Activated naive CD8-positive, alpha-beta T cell treated with anti-CD3 and anti-CD28 coated beads for 36 hours (primary cell): ENCODE results near the gene RASGRF2. TPM values are rescaled to one million over a fixed set of nuclear protein-coding genes. Genes with fewer than 3 reads are reported as not detected.

Experiments used
- DNase-seq: peaks from one replicate; pipeline ENCODE4 v3.0.0; 2021
- H3K27ac Mint-ChIP-seq: one replicate; pipeline ENCODE4 v1.8.0; 2022; ENCODE audit warnings: mild to moderate bottlenecking, moderate library complexity, mixed read lengths
- H3K27me3 Mint-ChIP-seq: one replicate; pipeline ENCODE4 v1.8.0; 2022; ENCODE audit warnings: mild to moderate bottlenecking, mixed read lengths
- H3K36me3 Mint-ChIP-seq: one replicate; pipeline ENCODE4 v1.8.0; 2021; ENCODE audit warnings: mild to moderate bottlenecking, mixed read lengths
- H3K4me1 Mint-ChIP-seq: one replicate; pipeline ENCODE4 v1.8.0; 2021; ENCODE audit warnings: mixed read lengths
- H3K4me3 Mint-ChIP-seq: one replicate; pipeline ENCODE4 v1.8.0; 2022; ENCODE audit warnings: mild to moderate bottlenecking, moderate library complexity, mixed read lengths
- H3K9me3 Mint-ChIP-seq: one replicate; pipeline ENCODE4 v1.8.0; 2022; ENCODE audit warnings: mixed read lengths
- total RNA-seq, 2 experiments: library from RNA; stranded (reverse); gene quantifications; one replicate each; pipeline ENCODE4 v1.2.3, GENCODE V29; 2021

The RASGRF2 gene
- total RNA-seq, 2 experiments from 2014 or later: 12.3 to 13.3 TPM

GRCh38 chr5:80961376-80962281 is 1.5 kb downstream of the RASGRF2 start:
- DNase-seq: peak; percentile 69
- peaks cover 59% of the 10 kb centered on the region for H3K4me1 Mint-ChIP-seq
- H3K36me3 Mint-ChIP-seq: peaks cover 5% of the 10 kb centered on the region
- no peaks in the 10 kb centered on the region for H3K9me3 Mint-ChIP-seq
- H3K27ac Mint-ChIP-seq: peak overlapping the region; percentile 77
- no peaks in the 10 kb centered on the region for H3K27me3 Mint-ChIP-seq
- H3K4me3 Mint-ChIP-seq: peak overlapping the region; percentile 83

- peak overlapping the region; percentile 63 for H3K4me3 Mint-ChIP-seq
- no peaks in the 10 kb centered on the region for H3K27me3 Mint-ChIP-seq
- peaks cover 4% of the 10 kb centered on the region for H3K36me3 Mint-ChIP-seq
- H3K9me3 Mint-ChIP-seq: no peaks in the 10 kb centered on the region
- DNase-seq: no peak
- H3K27ac Mint-ChIP-seq: peak overlapping the region; percentile 44
- H3K4me1 Mint-ChIP-seq: peaks cover 60% of the 10 kb centered on the region
These were observed 2.7 kb downstream of the RASGRF2 start for GRCh38 chr5:80962630-80963520.

DNA sequence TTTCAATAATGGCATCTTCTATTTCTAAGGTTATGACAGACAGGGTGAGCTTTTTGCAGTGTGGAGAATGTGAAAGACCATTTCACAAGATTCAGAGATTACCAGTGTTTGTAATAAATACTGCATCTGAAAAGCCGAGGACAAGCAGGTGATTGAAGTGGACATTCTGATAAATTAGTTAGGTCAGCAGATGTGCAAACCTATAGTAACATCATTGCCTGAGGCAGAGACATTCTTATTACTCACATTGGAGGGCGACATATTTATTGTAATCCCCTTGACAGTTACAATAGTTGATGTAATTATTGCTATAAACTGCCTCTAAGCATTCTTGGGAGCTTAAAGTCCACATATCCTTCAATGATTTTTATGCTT is 3.3 kb downstream of the RASGRF2 start:
- peak overlapping the region; percentile 28 for H3K27ac Mint-ChIP-seq
- H3K4me3 Mint-ChIP-seq: peak overlapping the region; percentile 63
- H3K36me3 Mint-ChIP-seq: peaks cover 8% of the 10 kb centered on the region
- no peaks in the 10 kb centered on the region for H3K9me3 Mint-ChIP-seq
- peaks cover 60% of the 10 kb centered on the region for H3K4me1 Mint-ChIP-seq
- H3K27me3 Mint-ChIP-seq: no peaks in the 10 kb centered on the region
- DNase-seq: no peak

DNA sequence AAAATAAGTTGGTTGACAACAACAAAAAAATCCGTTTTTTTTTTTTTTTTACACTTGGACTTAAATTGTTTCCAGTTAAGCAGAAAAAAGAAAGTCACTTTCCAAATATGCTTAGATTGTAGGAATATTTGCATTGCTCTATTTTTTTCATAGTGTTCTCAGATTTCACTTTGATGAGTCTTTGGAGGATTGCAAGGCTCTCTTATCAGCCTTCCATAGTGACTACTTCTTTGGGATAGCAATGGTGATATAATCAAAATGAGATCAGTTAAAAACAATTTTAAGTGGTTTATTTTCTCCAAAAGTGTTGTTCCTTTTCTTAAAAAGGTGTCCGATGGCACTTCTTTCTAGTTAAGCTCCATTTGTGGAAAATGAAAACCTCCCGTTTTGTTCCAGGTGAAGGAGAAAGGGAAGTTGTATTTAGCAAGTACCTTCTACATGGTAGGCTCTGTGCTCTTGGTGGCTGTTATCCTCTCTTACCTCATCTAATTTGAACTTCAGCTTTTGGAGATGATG is 3.9 kb downstream of the RASGRF2 start:
- H3K27ac Mint-ChIP-seq: no peak overlapping the region

GRCh38 chr5:80964491-80964890 is 4.3 kb downstream of the RASGRF2 start:
- Mint-ChIP-seq H3K4me3 (peak overlapping the region; percentile 26), H3K27ac (no peak overlapping the region), H3K9me3 (no peaks in the 10 kb centered on the region), H3K4me1 (peaks cover 57% of the 10 kb centered on the region), H3K27me3 (no peaks in the 10 kb centered on the region), H3K36me3 (peaks cover 10% of the 10 kb centered on the region)
- no peak for DNase-seq

More for the DNA sequence above, 3.9 kb downstream of the RASGRF2 start:
- peaks cover 59% of the 10 kb centered on the region for H3K4me1 Mint-ChIP-seq
- H3K27me3 Mint-ChIP-seq: no peaks in the 10 kb centered on the region
- no peak for DNase-seq
- H3K9me3 Mint-ChIP-seq: no peaks in the 10 kb centered on the region
- peak overlapping the region; percentile 26 for H3K4me3 Mint-ChIP-seq
- peaks cover 10% of the 10 kb centered on the region for H3K36me3 Mint-ChIP-seq

- Mint-ChIP-seq H3K4me1 (peaks cover 55% of the 10 kb centered on the region), H3K9me3 (no peaks in the 10 kb centered on the region), H3K4me3 (peak overlapping the region; percentile 26), H3K36me3 (peaks cover 10% of the 10 kb centered on the region), H3K27ac (peak overlapping the region; percentile 57), H3K27me3 (no peaks in the 10 kb centered on the region)
- no peak for DNase-seq
These were observed 4.8 kb downstream of the RASGRF2 start for GRCh38 chr5:80964919-80965318.

GRCh38 chr5:80967500-80968181 is 7.5 kb downstream of the RASGRF2 start:
- H3K4me1 Mint-ChIP-seq: peaks cover 63% of the 10 kb centered on the region

DNA sequence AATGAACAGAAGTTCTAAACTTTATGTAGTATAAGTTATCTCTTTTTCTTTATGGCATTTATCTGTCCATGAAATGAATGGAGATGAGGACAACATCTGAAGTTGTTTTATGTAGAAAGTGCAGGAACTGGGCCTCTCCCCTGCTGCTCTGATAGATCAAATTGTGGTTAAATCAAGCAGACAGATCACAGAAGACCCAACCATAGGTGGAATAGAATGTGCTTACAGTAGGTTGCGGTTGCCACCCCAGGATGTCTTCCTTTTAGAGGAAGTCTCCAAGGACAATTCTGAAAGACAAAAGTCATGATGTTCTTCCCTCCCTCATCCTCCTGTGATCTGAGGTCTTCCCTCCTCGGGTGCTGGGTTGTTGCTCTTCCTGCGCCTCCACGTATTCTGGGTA is 12.9 kb downstream of the RASGRF2 start:
- Mint-ChIP-seq H3K4me3 (peak overlapping the region; percentile 24), H3K36me3 (peaks cover 19% of the 10 kb centered on the region), H3K27me3 (no peaks in the 10 kb centered on the region), H3K9me3 (no peaks in the 10 kb centered on the region), H3K4me1 (peaks cover 62% of the 10 kb centered on the region), H3K27ac (peak overlapping the region; percentile 63)
- no peak for DNase-seq

More at GRCh38 chr5:80967500-80968181, 7.5 kb downstream of the RASGRF2 start:
- no peak overlapping the region for H3K4me3 Mint-ChIP-seq
- peaks cover 15% of the 10 kb centered on the region for H3K36me3 Mint-ChIP-seq
- H3K27me3 Mint-ChIP-seq: no peaks in the 10 kb centered on the region
- peak overlapping the region; percentile 77 for H3K27ac Mint-ChIP-seq
- H3K9me3 Mint-ChIP-seq: no peaks in the 10 kb centered on the region
- DNase-seq: no peak

- H3K27ac Mint-ChIP-seq: no peak overlapping the region
- peaks cover 62% of the 10 kb centered on the region for H3K4me1 Mint-ChIP-seq
- H3K9me3 Mint-ChIP-seq: no peaks in the 10 kb centered on the region
- no peak for DNase-seq
- H3K27me3 Mint-ChIP-seq: no peaks in the 10 kb centered on the region
- no peak overlapping the region for H3K4me3 Mint-ChIP-seq
- H3K36me3 Mint-ChIP-seq: peaks cover 15% of the 10 kb centered on the region
These were observed 14.9 kb downstream of the RASGRF2 start for GRCh38 chr5:80975065-80975464.

DNA sequence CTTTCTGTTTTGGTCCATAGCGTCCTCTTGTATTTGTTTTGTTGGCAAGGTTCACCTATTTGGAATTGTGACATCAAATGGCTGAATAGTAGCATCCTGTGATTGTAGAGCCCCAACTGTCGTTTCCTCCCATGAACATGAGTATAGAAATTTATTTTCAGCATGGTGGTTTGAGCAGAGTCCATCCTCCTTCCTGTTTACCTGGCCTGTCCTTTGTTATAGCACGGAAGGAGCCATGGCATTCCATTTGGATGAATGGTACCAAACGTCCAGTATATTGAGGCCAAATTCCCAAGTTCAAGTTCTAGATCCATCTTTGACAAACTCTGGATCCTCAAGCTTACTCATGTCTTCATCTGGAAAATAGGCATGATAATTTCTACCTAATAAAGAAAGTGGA is 16.8 kb downstream of the RASGRF2 start:
- Mint-ChIP-seq H3K9me3 (no peaks in the 10 kb centered on the region), H3K27ac (no peak overlapping the region), H3K36me3 (peaks cover 10% of the 10 kb centered on the region), H3K4me3 (no peak overlapping the region), H3K4me1 (peaks cover 59% of the 10 kb centered on the region), H3K27me3 (no peaks in the 10 kb centered on the region)
- no peak for DNase-seq

GRCh38 chr5:80977764-80978163 is 17.6 kb downstream of the RASGRF2 start:
- DNase-seq: no peak
- Mint-ChIP-seq H3K36me3 (peaks cover 11% of the 10 kb centered on the region), H3K4me1 (peaks cover 61% of the 10 kb centered on the region), H3K27ac (no peak overlapping the region), H3K9me3 (peaks cover 1% of the 10 kb centered on the region), H3K27me3 (no peaks in the 10 kb centered on the region), H3K4me3 (no peak overlapping the region)

DNA sequence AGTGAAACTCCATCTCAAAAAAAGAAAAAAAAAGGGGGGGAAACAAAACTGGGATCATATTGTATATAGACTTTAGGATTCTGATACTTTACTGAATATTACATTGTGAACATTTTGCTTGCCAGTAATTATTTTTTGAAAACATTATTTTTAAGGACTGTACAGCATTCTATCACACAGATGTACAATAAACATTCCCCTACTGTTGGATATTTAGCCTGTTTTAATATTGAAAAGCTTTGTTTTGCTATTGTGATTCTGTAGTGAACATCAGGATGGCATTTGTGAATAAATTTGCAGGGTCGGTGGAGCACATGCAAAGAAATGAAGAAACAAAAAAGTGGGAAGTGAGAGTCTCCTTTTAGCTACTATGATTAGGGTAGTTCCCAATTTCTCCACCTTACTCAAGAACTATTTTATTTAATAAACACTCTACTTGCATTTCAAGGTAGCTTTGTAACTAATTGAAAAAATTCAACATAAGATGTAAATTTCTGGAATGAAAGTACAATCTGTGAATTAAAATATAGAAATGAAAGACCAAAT is 18.7 kb downstream of the RASGRF2 start:
- no peak for DNase-seq
- Mint-ChIP-seq H3K36me3 (peaks cover 12% of the 10 kb centered on the region), H3K27ac (no peak overlapping the region), H3K4me1 (peaks cover 55% of the 10 kb centered on the region), H3K27me3 (no peaks in the 10 kb centered on the region), H3K9me3 (peaks cover 1% of the 10 kb centered on the region), H3K4me3 (no peak overlapping the region)

GRCh38 chr5:80982093-80982492 is 21.9 kb downstream of the RASGRF2 start:
- no peaks in the 10 kb centered on the region for H3K27me3 Mint-ChIP-seq
- DNase-seq: no peak
- peaks cover 16% of the 10 kb centered on the region for H3K36me3 Mint-ChIP-seq
- H3K27ac Mint-ChIP-seq: peak overlapping the region; percentile 38
- H3K4me1 Mint-ChIP-seq: peaks cover 50% of the 10 kb centered on the region
- H3K9me3 Mint-ChIP-seq: peaks cover 1% of the 10 kb centered on the region
- no peak overlapping the region for H3K4me3 Mint-ChIP-seq

GRCh38 chr5:80985600-80986228 is 25.6 kb downstream of the RASGRF2 start:
- Mint-ChIP-seq H3K36me3 (peaks cover 14% of the 10 kb centered on the region), H3K4me3 (no peak overlapping the region), H3K27ac (peak overlapping the region; percentile 76), H3K4me1 (peaks cover 58% of the 10 kb centered on the region), H3K27me3 (no peaks in the 10 kb centered on the region), H3K9me3 (peaks cover 1% of the 10 kb centered on the region)
- DNase-seq: no peak
